GM18909 (cell line): ENCODE measurements around the gene TLE5.

ENCODE experiments used
- ATAC-seq: cut with Tn5 transposase; IDR thresholded peaks from one replicate; pipeline ENCODE4 v1.9.1; 2021; ENCODE audit warnings: mild to moderate bottlenecking; ENCODE audit not compliant: unreplicated experiment, poor library complexity

TLE5 gene

DNA sequence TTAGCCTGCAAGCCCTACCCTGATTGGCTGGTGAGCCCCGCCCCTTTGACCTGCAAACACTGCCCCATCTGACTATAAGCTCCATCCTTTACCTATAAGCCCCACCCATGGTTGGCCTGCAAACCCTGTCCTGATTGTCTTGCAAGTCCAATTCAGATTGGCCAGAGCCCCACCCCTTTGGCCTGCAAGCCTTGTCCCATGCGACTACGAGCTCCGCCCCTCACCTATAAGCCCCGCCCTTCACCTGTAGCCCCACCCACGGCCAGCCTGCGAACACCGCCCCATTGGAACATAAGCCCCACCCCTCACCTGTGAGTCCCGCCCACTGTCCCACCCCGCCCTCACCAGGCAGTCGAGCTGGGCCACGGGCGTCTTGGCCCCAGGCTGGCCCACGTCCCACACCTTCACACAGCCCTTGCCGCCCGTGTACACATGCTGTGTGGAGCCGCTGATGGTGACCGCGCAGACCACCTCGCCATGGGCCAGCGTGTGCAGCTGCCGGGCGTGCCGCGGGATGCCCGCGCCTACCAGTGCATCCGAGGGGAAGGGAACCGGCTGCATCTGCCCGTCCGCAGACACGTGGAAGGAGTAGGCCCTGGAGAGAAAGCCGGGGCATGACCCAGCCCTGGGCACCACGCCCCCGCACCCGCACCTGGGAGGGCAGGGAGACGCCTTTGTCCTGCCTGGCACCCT is 56.1 kb downstream of the TLE5 start:
- no peak for ATAC-seq

DNA sequence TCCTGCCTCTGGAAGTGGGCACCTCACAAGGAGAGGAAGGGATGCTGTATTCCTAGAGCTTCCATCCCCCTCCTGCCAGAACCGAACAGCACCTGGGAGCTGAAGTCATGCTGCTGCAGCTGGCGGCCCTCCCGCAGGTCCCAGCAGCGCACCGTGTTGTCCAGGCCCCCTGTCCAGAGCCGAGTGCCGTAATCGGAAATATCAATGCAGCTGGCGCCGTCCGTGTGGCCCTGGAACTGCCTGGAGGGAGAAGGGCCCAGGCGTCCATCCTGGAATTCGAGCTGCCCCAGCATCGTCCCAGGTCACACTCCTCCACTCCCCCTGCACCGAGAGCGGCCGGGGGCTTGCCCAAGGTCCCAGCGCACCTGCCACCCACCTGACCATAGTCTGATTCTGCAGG is 57.0 kb downstream of the TLE5 start:
- no peak for ATAC-seq

DNA sequence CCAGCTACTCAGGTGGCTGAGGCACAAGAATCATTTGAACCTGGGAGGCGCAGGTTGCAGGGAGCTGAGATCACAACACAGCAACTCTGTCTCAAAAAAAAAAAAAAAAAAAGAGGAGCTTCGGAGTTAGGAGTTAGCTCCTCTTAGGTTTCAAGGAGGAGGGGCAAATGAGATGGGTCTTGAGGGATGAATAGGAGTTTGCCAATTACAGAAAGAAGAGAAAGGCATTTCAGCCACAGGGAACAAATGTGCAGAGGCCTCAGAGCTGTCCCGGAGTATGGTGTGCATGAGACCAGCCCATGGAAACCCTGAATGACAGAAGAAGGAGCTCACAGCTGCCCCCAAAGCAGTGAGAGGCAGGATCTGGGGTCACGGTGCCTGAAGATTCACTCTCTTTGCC is 57.8 kb downstream of the TLE5 start:
- ATAC-seq, result no peak

- ATAC-seq, result no peak
These were observed 59.2 kb downstream of the TLE5 start for GRCh38 chr19:3003046-3003445.
